ENCODE data around the gene COPG1. TPM values are rescaled to one million over a fixed set of nuclear protein-coding genes. Genes with fewer than 3 reads are reported as not detected.

The COPG1 gene
- total and polyA plus RNA-seq, 10 of the 15 experiments (the other 5 are each of a cell fraction or from before 2014, with no cell fraction given): 54.8 to 143 (median 91.2) TPM

GRCh38 chr3:129320261-129320660 is 70.9 kb downstream of the COPG1 start:
- Histone ChIP-seq H3K36me3 (ENCODE audit: control insufficient read depth in 2 of 2, insufficient read depth in 2 of 2, low read length in 1 of 2) (no peaks in the 10 kb centered on the region), H3K4me3 (no peak overlapping the region), H3K9me3 (replicated peaks; ENCODE audit: control insufficient read depth, insufficient read depth, low read length) (no peaks in the 10 kb centered on the region), H4K20me1 (ENCODE audit: control insufficient read depth, insufficient read depth) (no peaks in the 10 kb centered on the region), H2AFZ (ENCODE audit: control insufficient read depth, low read depth, low read length) (no peak overlapping the region), H3K4me2 (ENCODE audit: control insufficient read depth, insufficient read depth) (no peak overlapping the region), H3K9ac (ENCODE audit: control insufficient read depth, insufficient read depth, low read length) (no peak overlapping the region), H3K79me2 (ENCODE audit: control insufficient read depth, insufficient read depth, low read length) (no peaks in the 10 kb centered on the region; the same call in 1 of the 2 replicates), H3K27me3 (replicated peaks in 1 of 2; ENCODE audit: control insufficient read depth in 2 of 2, insufficient read depth in 2 of 2, low read length in 1 of 2) (peaks cover 0 to 3% of the 10 kb centered on the region in 2 experiments; a peak in 2 of 4 replicates), H3K27ac (ENCODE audit: control insufficient read depth, insufficient read depth) (no peak overlapping the region), H3K4me1 (ENCODE audit: control insufficient read depth, insufficient read depth, low read length) (peaks cover 16% of the 10 kb centered on the region)
- ATAC-seq (no peak), DNase-seq (ENCODE audit: low read depth, low spot score) (no peak), FAIRE-seq (no peak)
- 77% methylated on average over 8 of the region's 8 CpGs for WGBS (ENCODE audit: insufficient coverage, insufficient replicate concordance, low lambda C conversion rate, missing lambda C conversion rate)
- intact Hi-C loops (cut with micrococcal nuclease; ENCODE audit: unreplicated experiment) (no loop called here), in situ Hi-C loops (cut with MboI) (no loop called here)
- no TSS peak for BruUV-seq (replicated peaks)
- CTCF ChIA-PET: no interaction called here
- POLR2A ChIA-PET: no interaction called here
- RAD21 ChIA-PET (ENCODE audit: unreplicated experiment): no interaction called here
- SMC1A ChIA-PET (ENCODE audit: uncharacterized antibody, unreplicated experiment): no interaction called here
- TF ChIP-seq ZNF687 (IDR thresholded peaks at IDR 0.05) (no peak), NR2C1 (IDR thresholded peaks at IDR 0.05) (no peak), BCLAF1 (IDR thresholded peaks at IDR 0.05) (no peak), TCF12 (IDR thresholded peaks at IDR 0.05; ENCODE audit: low read depth, low read length) (no peak), IKZF2 (IDR thresholded peaks at IDR 0.05) (no peak), SREBF1 (IDR thresholded peaks at IDR 0.05; ENCODE audit: low read length) (no peak), MEF2B (IDR thresholded peaks at IDR 0.05; ENCODE audit: partially characterized antibody, poor library complexity, severe bottlenecking) (no peak), BACH1 (IDR thresholded peaks at IDR 0.05; ENCODE audit: borderline replicate concordance) (no peak), ELK1 (IDR thresholded peaks at IDR 0.05; ENCODE audit: low read depth, low read length) (no peak), PAX8 (IDR thresholded peaks at IDR 0.05) (no peak), ZNF207 (IDR thresholded peaks at IDR 0.05; ENCODE audit: borderline replicate concordance) (no peak), POU2F2 (IDR thresholded peaks at IDR 0.05; ENCODE audit: borderline replicate concordance, low read depth, low read length) (no peak), FOXK2 (IDR thresholded peaks at IDR 0.05) (no peak), MYC (IDR thresholded peaks at IDR 0.05; ENCODE audit: insufficient read depth, insufficient read length, insufficient replicate concordance, low read length, severe bottlenecking) (no peak), RBBP5 (conservative IDR thresholded peaks at IDR 0.05) (no peak)
